Activated CD8-positive, alpha-beta memory T cell treated with anti-CD3 and anti-CD28 coated beads, Interleukin-2, amount 50 U/mL, for 1 hour (primary cell): ENCODE measurements around the gene MXRA7.
"Not testable (repeated sequence)": the region's sequence is repeated elsewhere in the genome, so short reads cannot be mapped to it uniquely, and the experiment has no call there.

Source experiments
- DNase-seq: peaks from one replicate; pipeline ENCODE4 v3.0.0-alpha.2; 2020; ENCODE audit errors: extremely low read depth

Gene MXRA7

GRCh38 chr17:76644995-76645394 lies 65.8 kb downstream of the MXRA7 start:
- DNase-seq: no peak

- no peak for DNase-seq
Observed at GRCh38 chr17:76643553-76644148, 67.1 kb downstream of the MXRA7 start, which contains the start of gene ST6GALNAC1. TSS of gene ST6GALNAC1 (minus strand) at chr17:76643757. CDS start at chr17:76643638, 119 bp downstream.

GRCh38 chr17:76642994-76643393 lies 67.8 kb downstream of the MXRA7 start:
- DNase-seq: no peak

GRCh38 chr17:76642032-76642561 lies 68.7 kb downstream of the MXRA7 start:
- no peak for DNase-seq

GRCh38 chr17:76641501-76641900 lies 69.3 kb downstream of the MXRA7 start:
- no peak for DNase-seq

GRCh38 chr17:76640550-76641380 lies 70.0 kb downstream of the MXRA7 start:
- DNase-seq: no peak

GRCh38 chr17:76638263-76638662 lies 72.5 kb downstream of the MXRA7 start:
- no peak for DNase-seq

GRCh38 chr17:76636486-76637206 lies 74.1 kb downstream of the MXRA7 start:
- not testable (repeated sequence) for DNase-seq

- no peak for DNase-seq
Observed at GRCh38 chr17:76635659-76636360, 75.0 kb downstream of the MXRA7 start.

- no peak for DNase-seq
Observed at GRCh38 chr17:76635039-76635438, 75.7 kb downstream of the MXRA7 start.

GRCh38 chr17:76633628-76634328 lies 77.0 kb downstream of the MXRA7 start:
- DNase-seq: no peak

- DNase-seq: no peak
Observed at GRCh38 chr17:76631821-76632565, 78.8 kb downstream of the MXRA7 start.

GRCh38 chr17:76630151-76630550 lies 80.6 kb downstream of the MXRA7 start:
- DNase-seq: no peak
